ENCODE data around the gene GP9.

DNA sequence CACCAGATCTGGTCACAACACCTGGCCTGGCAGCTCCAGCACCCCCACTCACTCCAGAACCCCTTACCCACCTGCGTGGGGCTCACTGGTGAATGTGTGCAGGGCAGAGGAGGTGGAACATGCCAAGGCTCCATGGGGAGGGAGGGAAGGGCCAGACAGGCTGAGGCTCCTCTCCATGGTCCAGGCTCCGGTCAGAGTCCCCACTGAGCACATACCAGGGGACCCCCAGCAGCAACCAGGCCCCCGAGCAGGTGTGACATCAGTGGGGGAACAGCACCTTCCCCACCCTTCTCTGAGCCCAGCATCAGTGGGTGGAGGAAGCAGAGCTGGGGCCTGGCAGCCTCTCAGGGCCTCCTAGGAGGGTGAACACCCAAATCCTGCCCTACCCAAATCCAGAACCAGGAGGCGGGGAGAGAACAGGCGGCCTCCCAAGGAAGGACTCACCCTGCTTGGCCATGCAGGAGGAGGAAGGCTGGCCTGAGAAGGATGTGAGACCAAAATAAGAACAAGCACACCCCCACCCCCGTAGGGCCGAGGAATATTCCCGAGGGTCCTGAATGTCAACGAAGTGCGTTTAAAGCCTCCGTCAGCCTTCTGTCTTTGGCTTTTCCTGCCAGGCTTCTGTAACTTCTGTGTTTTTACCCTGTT, 1.1 kb upstream of the GP9 start:
- TF ChIP-seq CTCF (IDR thresholded peaks at IDR 0.05), result no peak
- no peak for TF ChIP-seq POLR2A (IDR thresholded peaks at IDR 0.05)
- TF ChIP-seq POLR2AphosphoS5 (IDR thresholded peaks at IDR 0.05), result no peak
- no peak for TF ChIP-seq EP300 (IDR thresholded peaks at IDR 0.05; ENCODE audit: low read depth)
